PFSK-1 (cell line): ENCODE measurements around the gene SCYGR5.

Experiments used
- POLR2AphosphoS5 ChIP-seq: IDR thresholded peaks from 2 replicates; pipeline ENCODE4 v1.6.1; 2012; ENCODE audit warnings: low read depth, mild to moderate bottlenecking, control low read depth, low read length, moderate library complexity
- SIN3A ChIP-seq: IDR thresholded peaks from 2 replicates; pipeline ENCODE4 v1.6.1; 2012; ENCODE audit warnings: mild to moderate bottlenecking, low read length, moderate library complexity, borderline replicate concordance; ENCODE audit not compliant: insufficient read depth
- TAF1 ChIP-seq: IDR thresholded peaks from 2 replicates; pipeline ENCODE4 v1.6.1; 2012; ENCODE audit warnings: low read length, control low read depth, borderline replicate concordance; ENCODE audit not compliant: insufficient read depth

- TF ChIP-seq POLR2AphosphoS5 (no peak), TAF1 (no peak), SIN3A (no peak)
Observed at GRCh38 chr2:227629435-227629834, 37.2 kb upstream of the SCYGR5 start.
